Activated naive CD4-positive, alpha-beta T cell treated with anti-CD3 and anti-CD28 coated beads, Interleukin-2, amount 50 U/mL, for 24 hours (primary cell): Measurements from ENCODE around the gene GNA12.
A peak's percentile ranks its signal among the peaks of the same experiment; 100 is the strongest.
"Not testable (repeated sequence)": the region's sequence is repeated elsewhere in the genome, so short reads cannot be mapped to it uniquely, and the experiment has no call there.

Source experiments
- H3K27ac Mint-ChIP-seq: one replicate; pipeline ENCODE4 v1.8.0; 2021; ENCODE audit warnings: mild to moderate bottlenecking, mixed read lengths
- H3K27me3 Mint-ChIP-seq: one replicate; pipeline ENCODE4 v1.8.0; 2021; ENCODE audit warnings: mixed read lengths
- H3K36me3 Mint-ChIP-seq: one replicate; pipeline ENCODE4 v1.8.0; 2021; ENCODE audit warnings: mixed read lengths
- H3K4me1 Mint-ChIP-seq: one replicate; pipeline ENCODE4 v1.8.0; 2021; ENCODE audit warnings: mixed read lengths
- H3K4me3 Mint-ChIP-seq: one replicate; pipeline ENCODE4 v1.8.0; 2021; ENCODE audit warnings: mild to moderate bottlenecking, mixed read lengths
- H3K9me3 Mint-ChIP-seq: one replicate; pipeline ENCODE4 v1.8.0; 2021; ENCODE audit warnings: mixed read lengths

GNA12 gene

GRCh38 chr7:2856388-2857169, 12.5 kb upstream of the GNA12 start:
- H3K36me3 Mint-ChIP-seq: peaks cover 4% of the 10 kb centered on the region
- no peaks in the 10 kb centered on the region for H3K9me3 Mint-ChIP-seq
- H3K4me3 Mint-ChIP-seq: no peak overlapping the region
- H3K27ac Mint-ChIP-seq: no peak overlapping the region
- H3K4me1 Mint-ChIP-seq: no peaks in the 10 kb centered on the region
- no peaks in the 10 kb centered on the region for H3K27me3 Mint-ChIP-seq

DNA sequence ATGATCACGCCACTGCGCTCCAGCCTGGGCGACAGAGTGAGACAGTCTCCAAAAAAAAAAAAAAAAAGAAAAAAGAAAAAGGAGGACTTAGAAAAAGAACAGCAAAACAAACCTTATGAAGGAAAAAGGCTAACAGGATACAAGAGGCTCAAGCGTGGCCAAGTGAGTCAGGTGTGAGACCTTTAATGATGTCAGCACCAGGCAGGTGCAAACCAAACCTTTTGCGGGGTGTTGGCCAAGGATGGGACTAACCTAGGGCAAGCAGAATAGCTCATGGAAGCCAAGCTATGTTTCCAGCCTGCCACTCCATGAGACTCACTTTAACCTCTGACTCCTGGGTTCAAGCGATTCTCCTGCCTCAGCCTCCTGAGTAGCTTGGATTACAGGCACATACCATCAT, 11.3 kb upstream of the GNA12 start:
- Mint-ChIP-seq H3K4me3 (no peak overlapping the region), H3K27me3 (no peaks in the 10 kb centered on the region), H3K36me3 (peaks cover 2% of the 10 kb centered on the region), H3K27ac (no peak overlapping the region), H3K9me3 (no peaks in the 10 kb centered on the region), H3K4me1 (no peaks in the 10 kb centered on the region)

GRCh38 chr7:2853552-2853951, 9.4 kb upstream of the GNA12 start:
- not testable (repeated sequence) for H3K9me3 Mint-ChIP-seq, H3K27ac Mint-ChIP-seq, H3K4me1 Mint-ChIP-seq, H3K27me3 Mint-ChIP-seq, H3K36me3 Mint-ChIP-seq, H3K4me3 Mint-ChIP-seq

DNA sequence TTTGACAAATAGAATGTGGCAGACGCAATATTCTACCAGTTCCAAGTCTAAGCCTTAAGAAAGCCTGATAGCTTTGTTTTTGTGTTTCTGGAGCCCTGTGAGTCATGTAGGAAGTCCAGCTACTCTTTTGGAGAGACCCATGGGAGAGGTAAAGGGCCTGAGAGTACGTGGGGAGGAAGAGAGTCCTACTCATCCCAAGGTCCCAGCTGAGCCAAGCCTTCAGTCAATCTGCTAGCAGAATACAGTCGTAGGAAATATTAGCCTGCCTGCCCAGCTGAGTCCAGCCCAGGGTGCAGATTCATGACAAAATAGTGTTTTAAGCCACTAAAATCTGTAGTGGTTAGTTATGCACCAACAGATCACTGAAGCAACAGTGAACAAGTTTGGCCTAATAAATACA, 9.0 kb upstream of the GNA12 start:
- no peak overlapping the region for H3K27ac Mint-ChIP-seq
- H3K36me3 Mint-ChIP-seq: peaks cover 2% of the 10 kb centered on the region
- H3K27me3 Mint-ChIP-seq: no peaks in the 10 kb centered on the region
- H3K4me3 Mint-ChIP-seq: no peak overlapping the region
- no peaks in the 10 kb centered on the region for H3K4me1 Mint-ChIP-seq
- no peaks in the 10 kb centered on the region for H3K9me3 Mint-ChIP-seq

DNA sequence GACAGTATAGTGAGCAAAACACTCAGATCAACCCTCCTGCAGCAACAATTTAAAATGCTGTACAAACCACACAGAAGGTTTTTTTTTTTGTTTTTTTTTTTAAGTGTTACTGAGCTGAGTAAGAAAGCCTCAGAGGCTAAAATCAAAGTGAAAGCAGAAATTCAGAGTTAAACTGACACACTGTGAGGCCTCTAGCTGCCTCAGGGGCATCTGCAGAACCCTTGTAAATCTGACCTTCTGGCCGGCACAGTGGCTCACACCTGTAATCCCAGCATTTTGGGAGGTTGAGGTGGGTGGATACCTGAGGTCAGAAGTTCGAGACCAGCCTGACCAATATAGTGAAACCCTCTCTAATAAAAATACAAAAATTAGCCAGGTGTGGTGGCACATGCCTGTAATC, 7.4 kb upstream of the GNA12 start:
- H3K9me3 Mint-ChIP-seq: no peaks in the 10 kb centered on the region
- no peak overlapping the region for H3K4me3 Mint-ChIP-seq
- H3K27ac Mint-ChIP-seq: no peak overlapping the region
- H3K36me3 Mint-ChIP-seq: peaks cover 2% of the 10 kb centered on the region
- no peaks in the 10 kb centered on the region for H3K4me1 Mint-ChIP-seq
- H3K27me3 Mint-ChIP-seq: no peaks in the 10 kb centered on the region

DNA sequence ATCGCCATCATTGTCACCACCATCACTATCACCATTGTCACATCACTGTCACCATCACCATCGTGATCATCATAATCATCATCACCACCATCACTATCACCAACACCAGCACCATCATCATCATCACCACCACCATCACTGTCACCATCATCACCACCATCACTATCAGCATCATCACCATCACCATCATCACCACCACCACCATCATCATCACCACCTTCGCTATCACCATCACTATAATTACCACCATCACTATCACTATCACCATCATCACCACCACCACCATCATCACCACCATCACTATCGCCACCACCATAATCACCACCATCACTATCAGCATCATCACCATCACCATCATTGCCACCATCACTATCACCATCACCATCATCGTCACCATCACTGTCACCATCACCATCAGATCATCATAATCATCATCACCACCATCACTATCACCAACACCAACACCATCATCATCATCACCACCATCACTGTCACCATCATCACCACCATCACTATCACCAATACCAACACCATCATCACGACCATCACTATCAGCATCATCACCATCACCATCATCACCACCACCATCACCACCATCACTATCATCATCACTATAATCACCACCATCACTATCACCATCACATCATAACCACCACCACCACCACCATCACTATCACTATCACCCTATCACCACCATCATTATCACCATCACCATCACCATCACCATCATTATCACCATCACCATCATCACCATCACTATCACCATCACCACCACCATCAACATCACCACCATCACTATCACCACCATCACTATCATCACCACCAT, 6.0 kb upstream of the GNA12 start:
- no peaks in the 10 kb centered on the region for H3K27me3 Mint-ChIP-seq
- H3K9me3 Mint-ChIP-seq: no peaks in the 10 kb centered on the region
- H3K4me1 Mint-ChIP-seq: peaks cover 6% of the 10 kb centered on the region

DNA sequence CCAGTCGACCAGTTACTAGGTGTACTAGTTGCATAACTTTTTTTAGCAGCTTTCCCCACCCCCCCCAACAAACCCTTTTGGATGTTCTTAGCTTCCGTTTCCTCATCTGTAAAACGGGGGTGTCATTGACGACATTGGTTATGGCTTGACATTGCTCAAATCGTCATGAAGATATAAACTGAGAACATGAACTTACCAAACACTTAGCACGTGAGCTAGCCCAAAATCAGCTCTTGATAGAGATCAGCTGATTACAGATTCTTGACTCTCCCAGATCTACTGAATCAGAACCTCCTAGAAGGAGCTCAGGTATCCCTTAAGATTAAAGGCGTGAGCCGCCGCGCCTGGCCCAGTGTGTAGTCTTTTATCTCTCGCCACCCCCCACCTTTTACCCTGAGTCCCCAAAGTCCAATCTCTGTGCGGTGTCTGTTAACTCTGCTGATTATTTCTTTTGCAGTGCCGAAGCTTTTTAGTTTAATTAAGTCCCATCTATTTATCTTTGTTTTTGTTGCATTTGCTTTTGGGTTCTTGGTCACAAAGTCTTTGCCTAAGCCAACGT, 1.0 kb upstream of the GNA12 start:
- no peaks in the 10 kb centered on the region for H3K9me3 Mint-ChIP-seq
- peak overlapping the region; percentile 88 for H3K4me3 Mint-ChIP-seq
- peaks cover 44% of the 10 kb centered on the region for H3K4me1 Mint-ChIP-seq
- no peaks in the 10 kb centered on the region for H3K36me3 Mint-ChIP-seq
- H3K27me3 Mint-ChIP-seq: no peaks in the 10 kb centered on the region
- H3K27ac Mint-ChIP-seq: no peak overlapping the region

More for the DNA sequence above, 6.0 kb upstream of the GNA12 start:
- H3K27ac Mint-ChIP-seq: no peak overlapping the region
- no peaks in the 10 kb centered on the region for H3K36me3 Mint-ChIP-seq
- no peak overlapping the region for H3K4me3 Mint-ChIP-seq

DNA sequence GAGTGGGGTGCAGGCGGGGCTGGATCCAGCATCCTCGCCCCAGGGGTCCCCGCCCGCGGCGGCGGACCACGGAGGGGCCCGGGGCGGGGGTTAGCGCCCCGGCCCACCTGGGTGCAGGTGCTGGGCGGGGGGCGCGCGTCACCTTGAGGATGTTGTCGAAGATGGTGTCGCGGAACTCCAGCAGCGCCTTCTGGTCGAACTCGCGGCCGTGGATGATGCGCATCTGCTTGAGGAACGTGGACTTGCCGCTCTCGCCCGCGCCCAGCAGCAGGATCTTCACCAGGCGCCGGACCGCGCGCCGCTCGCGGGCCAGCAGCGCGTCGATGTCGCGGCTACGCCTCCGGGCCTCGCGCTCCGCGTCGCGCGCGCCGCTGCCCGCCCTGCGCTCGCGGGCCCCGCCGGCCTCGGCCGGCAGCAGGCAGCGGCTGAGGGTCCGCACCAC, 376 bp downstream of the GNA12 start:
- Mint-ChIP-seq H3K27ac (no peak overlapping the region), H3K9me3 (no peaks in the 10 kb centered on the region), H3K4me1 (peaks cover 53% of the 10 kb centered on the region), H3K36me3 (peaks cover 3% of the 10 kb centered on the region), H3K27me3 (no peaks in the 10 kb centered on the region), H3K4me3 (no peak overlapping the region)

- peaks cover 7% of the 10 kb centered on the region for H3K36me3 Mint-ChIP-seq
- no peaks in the 10 kb centered on the region for H3K27me3 Mint-ChIP-seq
- H3K27ac Mint-ChIP-seq: peak overlapping the region; percentile 35
- H3K9me3 Mint-ChIP-seq: no peaks in the 10 kb centered on the region
- H3K4me1 Mint-ChIP-seq: peaks cover 58% of the 10 kb centered on the region
- peak overlapping the region; percentile 79 for H3K4me3 Mint-ChIP-seq
Observed at GRCh38 chr7:2843191-2843685, 870 bp downstream of the GNA12 start.

DNA sequence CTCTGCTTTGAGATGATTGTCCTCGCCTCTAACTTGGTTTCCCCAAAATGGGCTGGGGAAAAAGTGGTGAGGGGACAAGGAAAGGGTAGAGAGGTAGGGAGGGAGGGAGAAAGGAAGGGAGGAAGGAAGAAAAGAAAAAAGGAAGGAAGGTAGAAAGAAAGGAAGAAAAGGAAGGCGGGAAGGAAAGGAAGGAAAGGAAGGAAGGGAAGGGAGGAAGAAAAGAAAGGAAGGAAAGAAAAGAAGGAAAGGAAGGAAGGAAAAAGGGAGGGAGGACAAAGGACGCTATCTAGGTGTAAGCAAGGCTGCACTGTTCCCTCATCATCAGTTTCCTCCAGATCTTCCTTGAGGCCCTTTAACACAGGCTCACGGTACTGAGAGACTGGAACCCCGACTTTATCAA, 2.2 kb downstream of the GNA12 start:
- H3K27ac Mint-ChIP-seq: no peak overlapping the region
- H3K27me3 Mint-ChIP-seq: no peaks in the 10 kb centered on the region
- H3K4me1 Mint-ChIP-seq: peaks cover 69% of the 10 kb centered on the region
- H3K36me3 Mint-ChIP-seq: peaks cover 11% of the 10 kb centered on the region
- H3K4me3 Mint-ChIP-seq: no peak overlapping the region
- H3K9me3 Mint-ChIP-seq: no peaks in the 10 kb centered on the region

GRCh38 chr7:2840458-2840857, 3.6 kb downstream of the GNA12 start:
- H3K27ac Mint-ChIP-seq: no peak overlapping the region
- peaks cover 69% of the 10 kb centered on the region for H3K4me1 Mint-ChIP-seq
- H3K9me3 Mint-ChIP-seq: no peaks in the 10 kb centered on the region
- peaks cover 14% of the 10 kb centered on the region for H3K36me3 Mint-ChIP-seq
- H3K4me3 Mint-ChIP-seq: no peak overlapping the region
- no peaks in the 10 kb centered on the region for H3K27me3 Mint-ChIP-seq

DNA sequence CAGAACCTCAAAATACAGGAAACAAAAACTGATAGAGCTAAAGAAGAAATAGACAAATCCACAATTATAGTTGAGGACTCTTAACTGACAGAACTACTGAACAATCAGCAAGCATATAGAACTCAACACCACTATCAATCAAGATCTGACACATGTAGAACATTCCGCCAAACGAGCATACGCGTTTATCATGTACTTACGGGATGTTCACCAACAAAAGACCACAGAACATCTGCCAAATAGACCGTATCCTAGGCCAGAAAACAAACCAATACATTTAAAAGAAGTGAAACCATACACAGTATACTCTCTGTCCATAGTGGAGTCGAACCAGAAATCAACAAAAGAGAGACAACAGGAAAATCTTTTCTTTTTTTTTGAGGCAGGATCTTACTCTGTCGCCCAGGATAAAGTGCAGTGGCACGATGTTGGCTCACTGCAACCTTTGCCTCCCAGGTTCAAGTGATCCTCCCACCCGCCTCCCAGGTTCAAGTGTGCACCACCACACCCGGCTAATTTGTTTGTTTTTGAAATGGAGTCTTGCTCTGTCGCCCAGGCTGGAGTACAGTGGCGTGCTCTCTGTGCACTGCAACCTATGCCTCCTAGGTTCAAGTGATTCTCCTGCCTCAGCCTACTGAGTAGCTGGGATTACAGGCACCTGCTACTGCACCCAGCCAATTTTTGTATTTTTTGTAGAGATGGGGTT, 5.1 kb downstream of the GNA12 start:
- H3K36me3 Mint-ChIP-seq: peaks cover 18% of the 10 kb centered on the region
- no peak overlapping the region for H3K4me3 Mint-ChIP-seq
- no peaks in the 10 kb centered on the region for H3K9me3 Mint-ChIP-seq
- H3K27ac Mint-ChIP-seq: no peak overlapping the region
- H3K4me1 Mint-ChIP-seq: peaks cover 65% of the 10 kb centered on the region
- no peaks in the 10 kb centered on the region for H3K27me3 Mint-ChIP-seq

DNA sequence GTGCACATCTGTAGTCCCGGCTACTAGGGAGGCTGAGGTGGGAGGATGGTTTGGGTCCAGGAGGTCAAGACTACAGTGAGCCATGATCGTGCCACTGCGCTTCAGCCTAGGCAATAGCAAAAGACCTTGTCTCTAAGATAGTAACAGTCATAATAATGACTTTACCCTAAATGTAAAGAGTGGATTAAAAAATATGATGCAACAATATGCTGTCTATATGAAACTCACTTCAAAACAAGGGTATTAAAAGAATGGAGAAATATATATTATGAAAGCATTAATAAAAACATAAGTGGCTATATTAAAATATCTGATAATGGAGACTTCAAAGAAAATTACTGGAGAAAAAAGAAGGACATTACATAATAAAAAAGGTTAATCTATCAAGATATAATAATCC, 5.7 kb downstream of the GNA12 start:
- Mint-ChIP-seq H3K27me3 (no peaks in the 10 kb centered on the region), H3K9me3 (no peaks in the 10 kb centered on the region), H3K27ac (no peak overlapping the region), H3K36me3 (peaks cover 18% of the 10 kb centered on the region), H3K4me3 (no peak overlapping the region), H3K4me1 (peaks cover 65% of the 10 kb centered on the region)

- H3K9me3 Mint-ChIP-seq: no peaks in the 10 kb centered on the region
- peak overlapping the region; percentile 68 for H3K27ac Mint-ChIP-seq
- H3K36me3 Mint-ChIP-seq: peaks cover 18% of the 10 kb centered on the region
- H3K4me3 Mint-ChIP-seq: no peak overlapping the region
- H3K4me1 Mint-ChIP-seq: peaks cover 57% of the 10 kb centered on the region
- no peaks in the 10 kb centered on the region for H3K27me3 Mint-ChIP-seq
Observed at GRCh38 chr7:2837496-2837895, 6.6 kb downstream of the GNA12 start.

DNA sequence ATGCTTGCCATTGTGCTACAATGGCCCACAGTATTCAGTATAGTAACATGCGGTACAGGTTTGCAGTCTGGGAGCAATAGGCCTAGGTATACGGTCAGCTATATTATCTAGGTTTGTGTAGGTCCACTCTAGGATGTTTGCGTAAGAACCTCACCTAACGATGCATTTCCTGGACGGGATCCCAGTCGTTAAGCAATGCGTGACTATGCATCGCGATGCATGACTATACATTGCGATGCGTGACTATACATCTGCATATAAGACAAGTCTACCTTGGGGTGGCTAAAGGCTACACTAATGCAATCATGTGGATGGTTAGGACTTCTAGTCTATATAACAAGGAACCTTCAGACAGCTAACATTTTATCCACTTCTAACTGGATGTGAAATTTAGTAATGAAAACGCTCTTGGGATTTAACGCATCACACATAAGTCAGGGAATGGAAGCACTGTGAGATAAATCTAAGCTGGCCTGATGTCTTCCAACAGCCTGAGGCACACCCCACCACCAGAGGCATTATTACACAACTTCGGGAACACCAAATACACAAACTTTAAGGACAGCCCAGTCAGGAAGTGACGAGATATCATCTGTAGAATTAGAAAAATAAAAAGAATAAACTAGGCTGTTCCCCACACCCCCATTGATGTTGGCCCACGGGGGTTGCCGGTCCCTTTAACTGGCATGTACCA, 9.2 kb downstream of the GNA12 start:
- Mint-ChIP-seq H3K4me3 (no peak overlapping the region), H3K27me3 (no peaks in the 10 kb centered on the region), H3K27ac (no peak overlapping the region), H3K4me1 (peaks cover 38% of the 10 kb centered on the region), H3K9me3 (no peaks in the 10 kb centered on the region), H3K36me3 (peaks cover 20% of the 10 kb centered on the region)
